HG03095 (cell line): ENCODE data around the gene ARHGAP32.

ENCODE experiments used
- ATAC-seq: cut with Tn5 transposase; IDR thresholded peaks from one replicate; pipeline ENCODE4 v1.9.1; 2021; ENCODE audit warnings: moderate library complexity; ENCODE audit not compliant: unreplicated experiment

Gene ARHGAP32

GRCh38 chr11:128963744-128964325, 228.3 kb downstream of the ARHGAP32 start:
- ATAC-seq: no peak

- no peak for ATAC-seq
These were observed 229.2 kb downstream of the ARHGAP32 start for GRCh38 chr11:128962896-128963295.

GRCh38 chr11:128961645-128962044, 230.5 kb downstream of the ARHGAP32 start:
- no peak for ATAC-seq

- ATAC-seq: no peak
These were observed 235.0 kb downstream of the ARHGAP32 start for GRCh38 chr11:128957202-128957482.

GRCh38 chr11:128956401-128957201, 235.5 kb downstream of the ARHGAP32 start:
- peak; percentile 51 for ATAC-seq

- ATAC-seq: no peak
These were observed 236.5 kb downstream of the ARHGAP32 start for GRCh38 chr11:128955636-128956035.

GRCh38 chr11:128953151-128953550, 239.0 kb downstream of the ARHGAP32 start:
- ATAC-seq: no peak

GRCh38 chr11:128949791-128950454, 242.2 kb downstream of the ARHGAP32 start:
- no peak for ATAC-seq

- no peak for ATAC-seq
These were observed 243.5 kb downstream of the ARHGAP32 start for GRCh38 chr11:128948583-128948982.

- no peak for ATAC-seq
These were observed 244.4 kb downstream of the ARHGAP32 start for GRCh38 chr11:128947773-128948172.

GRCh38 chr11:128946648-128947047, 245.5 kb downstream of the ARHGAP32 start:
- ATAC-seq: no peak

- no peak for ATAC-seq
These were observed 248.6 kb downstream of the ARHGAP32 start for GRCh38 chr11:128943428-128943976.

GRCh38 chr11:128942817-128943427, 249.2 kb downstream of the ARHGAP32 start, which contains the start of gene TP53AIP1:
Gene TP53AIP1 (minus strand): TSS chr11:128942871. CDS start chr11:128937818, 5,053 bp downstream.
- no peak for ATAC-seq

GRCh38 chr11:128942272-128942612, 249.9 kb downstream of the ARHGAP32 start:
- ATAC-seq: no peak

- no peak for ATAC-seq
These were observed 250.4 kb downstream of the ARHGAP32 start for GRCh38 chr11:128941573-128942271.

- no peak for ATAC-seq
These were observed 251.0 kb downstream of the ARHGAP32 start for GRCh38 chr11:128941110-128941509.

GRCh38 chr11:128940603-128941002, 251.5 kb downstream of the ARHGAP32 start:
- ATAC-seq: no peak

GRCh38 chr11:128940156-128940555, 252.0 kb downstream of the ARHGAP32 start:
- ATAC-seq: no peak

GRCh38 chr11:128939591-128939990, 252.5 kb downstream of the ARHGAP32 start:
- no peak for ATAC-seq

GRCh38 chr11:128938156-128938885, 253.8 kb downstream of the ARHGAP32 start:
- ATAC-seq: no peak
